Liver (tissue), 3 donors: Measurements from ENCODE around the gene FGD2.

Source experiments
- ATF3 ChIP-seq: IDR thresholded peaks from 2 replicates; pipeline ENCODE4 v1.6.1; 2016; ENCODE audit warnings: antibody characterized with exemption
- CTCF ChIP-seq: fragments of 150-350 bp; IDR thresholded peaks from 2 replicates; pipeline ENCODE4 v1.5.1; 2017; ENCODE audit warnings: improper control_type of control experiment, low read depth, low read length; ENCODE audit not compliant: missing input control
- EGR1 ChIP-seq, 2 donors: IDR thresholded peaks; 2 replicates each; pipeline ENCODE4 v1.6.1; 2016 to 2018; ENCODE audit warnings: antibody characterized with exemption in 2 of 2, low read depth in 2 of 2
- GABPA ChIP-seq, 2 donors: IDR thresholded peaks in 1 of 2; conservative IDR thresholded peaks in 1 of 2; 2 replicates each; pipeline ENCODE4 v1.6.1; 2016; ENCODE audit warnings: antibody characterized with exemption in 2 of 2, mild to moderate bottlenecking in 1 of 2, moderate library complexity in 1 of 2
- JUND ChIP-seq, 2 donors: IDR thresholded peaks; 2 replicates each; pipeline ENCODE4 v1.6.1; 2016; ENCODE audit warnings: antibody characterized with exemption in 2 of 2
- MAX ChIP-seq: IDR thresholded peaks from 2 replicates; pipeline ENCODE4 v1.6.1; 2016; ENCODE audit warnings: antibody characterized with exemption
- RAD21 ChIP-seq, 2 donors: IDR thresholded peaks; 2 replicates each; pipeline ENCODE4 v1.6.1; 2016; ENCODE audit warnings: antibody characterized with exemption in 2 of 2, mild to moderate bottlenecking in 2 of 2
- REST ChIP-seq: IDR thresholded peaks from 2 replicates; pipeline ENCODE4 v1.6.1; 2016; ENCODE audit warnings: antibody characterized with exemption, mild to moderate bottlenecking
- SP1 ChIP-seq: IDR thresholded peaks from 2 replicates; pipeline ENCODE4 v1.6.1; 2018; ENCODE audit warnings: antibody characterized with exemption, mild to moderate bottlenecking
- TAF1 ChIP-seq: conservative IDR thresholded peaks from 2 replicates; pipeline ENCODE4 v1.6.1; 2016; ENCODE audit warnings: antibody characterized with exemption, mild to moderate bottlenecking
- YY1 ChIP-seq: IDR thresholded peaks from 2 replicates; pipeline ENCODE4 v1.6.1; 2016; ENCODE audit warnings: antibody characterized with exemption, mild to moderate bottlenecking
- donor health status: healthy.
- donor health status: healthy.

GRCh38 chr6:36962874-36963273, 42.6 kb upstream of the FGD2 start:
- no peak for TF ChIP-seq JUND (IDR thresholded peaks at IDR 0.05)
- no peak for TF ChIP-seq REST
- TF ChIP-seq CTCF = no peak
- no peak for TF ChIP-seq ATF3
- no peak for TF ChIP-seq YY1
- no peak for TF ChIP-seq RAD21 (IDR thresholded peaks at IDR 0.05)
- TF ChIP-seq MAX = no peak
- TF ChIP-seq GABPA (IDR thresholded peaks at IDR 0.05 in 1 of 2, conservative IDR thresholded peaks at IDR 0.05 in 1 of 2) = no peak
- no peak for TF ChIP-seq EGR1 (IDR thresholded peaks at IDR 0.05; ENCODE audit: low read depth in 2 of 2)
- TF ChIP-seq SP1 = no peak
- no peak for TF ChIP-seq TAF1
